ENCODE data around the gene FHIT.
"Not testable (repeated sequence)": the region's sequence is repeated elsewhere in the genome, so short reads cannot be mapped to it uniquely, and the experiment has no call there.

The FHIT gene

DNA sequence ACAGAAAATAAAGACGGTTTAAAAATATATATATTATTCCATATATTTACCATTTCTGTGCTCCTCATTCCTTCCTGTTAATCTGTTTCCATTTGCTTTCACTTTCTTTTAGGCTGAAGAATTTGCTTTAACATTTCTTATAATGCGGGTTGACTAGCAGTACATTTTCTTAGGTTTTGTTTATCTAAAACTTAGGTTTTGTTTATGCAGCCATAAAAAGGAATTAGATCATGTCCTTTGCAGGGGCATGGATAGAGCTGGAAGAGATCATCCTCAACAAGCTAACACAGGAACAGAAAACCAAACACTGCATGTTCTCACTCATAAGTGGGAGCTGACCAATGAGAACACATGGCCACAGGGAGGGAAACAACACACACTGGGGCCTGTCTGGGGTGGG, 578.1 kb downstream of the FHIT start:
- no peak for DNase-seq

DNA sequence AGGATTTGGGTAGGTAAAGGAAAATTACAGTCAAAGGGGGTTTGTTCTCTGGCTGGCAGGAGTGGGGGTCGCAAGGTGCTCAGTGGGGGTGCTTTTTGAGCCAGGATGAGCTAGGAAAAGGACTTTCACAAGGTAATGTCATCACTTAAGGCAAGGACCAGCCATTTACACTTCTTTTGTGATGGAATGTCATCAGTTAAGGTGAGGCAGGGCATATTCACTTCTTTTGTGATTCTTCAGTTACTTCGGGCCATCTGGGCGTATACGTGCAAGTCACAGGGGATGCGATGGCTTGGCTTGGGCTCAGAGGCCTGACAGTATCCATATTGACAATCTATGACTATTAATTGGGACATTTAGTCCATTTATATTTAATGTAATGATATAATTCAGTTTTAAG, 578.9 kb downstream of the FHIT start:
- DNase-seq, result not testable (repeated sequence)

DNA sequence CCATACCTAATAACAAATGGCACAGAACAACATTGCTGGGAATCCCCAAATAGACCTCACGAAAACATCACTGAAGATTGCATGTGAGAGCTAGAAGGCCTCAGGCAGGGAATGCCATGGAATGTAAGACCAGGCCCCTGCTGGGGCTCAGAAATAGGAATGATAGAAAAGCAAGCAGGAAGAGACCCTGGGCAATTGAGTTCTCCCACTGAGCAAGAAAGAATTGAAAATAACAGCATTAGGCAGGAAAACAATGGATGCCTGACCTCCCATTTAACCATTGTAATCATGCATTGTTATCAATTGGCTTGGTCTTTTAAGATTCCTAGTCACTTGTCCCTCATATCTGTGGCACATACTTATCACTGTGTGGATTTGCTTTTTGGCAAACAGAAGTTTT, 581.6 kb downstream of the FHIT start:
- no peak for DNase-seq

DNA sequence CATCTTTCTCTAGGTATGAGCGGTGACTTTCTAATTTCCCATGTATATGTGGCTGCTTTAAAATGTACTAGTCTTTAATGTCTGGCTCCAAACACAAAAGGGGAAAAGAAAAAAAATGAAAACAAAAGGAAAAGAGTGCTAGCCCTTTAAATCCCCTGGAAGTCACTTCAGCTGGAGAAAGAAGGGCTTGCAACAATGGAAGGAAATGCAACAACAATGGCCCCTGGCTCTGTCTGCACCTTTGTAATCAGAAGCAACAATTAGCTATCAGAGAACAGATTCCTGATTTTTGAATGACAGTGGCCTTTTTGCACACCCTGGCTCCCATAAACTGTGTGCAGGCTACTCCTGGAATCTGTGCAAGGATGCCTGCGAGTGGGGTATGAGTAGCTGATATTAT, 591.2 kb downstream of the FHIT start:
- no peak for DNase-seq

DNA sequence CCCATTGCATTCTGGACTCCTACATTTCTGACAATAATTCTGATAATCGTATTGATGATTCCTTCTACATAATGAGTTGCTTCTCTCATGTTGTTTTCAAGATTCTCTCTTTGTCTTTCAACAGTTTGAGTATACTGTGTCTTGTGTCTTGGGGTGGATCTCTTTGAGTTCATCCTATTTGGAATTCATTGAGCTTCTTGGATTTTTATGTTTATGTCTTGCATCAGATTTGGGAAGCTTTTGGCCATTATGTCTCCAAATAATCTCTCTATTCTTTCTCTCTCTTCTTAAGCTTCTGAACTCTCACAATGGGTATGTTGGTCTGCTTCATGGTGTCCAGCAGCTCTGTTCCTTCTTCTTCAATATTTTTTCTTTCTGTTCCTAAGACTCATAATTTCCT, 592.2 kb downstream of the FHIT start:
- DNase-seq, result no peak

DNA sequence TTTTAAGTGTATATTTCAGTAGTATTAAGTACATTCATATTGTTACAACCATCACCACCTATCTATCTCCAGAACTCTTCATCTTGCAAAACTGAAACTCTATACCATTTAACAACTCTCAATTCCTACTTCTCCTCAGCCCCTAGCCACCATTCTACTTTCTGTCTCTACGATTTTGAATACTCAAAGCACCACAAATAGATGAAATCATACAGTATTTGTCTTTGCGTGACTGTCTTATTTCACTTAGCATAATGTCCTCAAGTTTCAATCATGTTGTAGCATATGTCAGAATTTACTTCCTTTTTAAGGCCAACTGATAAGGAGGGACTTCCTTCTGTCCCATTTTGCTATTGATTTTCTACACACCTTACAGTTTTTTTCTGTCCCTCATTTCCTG, 593.3 kb downstream of the FHIT start:
- DNase-seq, result no peak

DNA sequence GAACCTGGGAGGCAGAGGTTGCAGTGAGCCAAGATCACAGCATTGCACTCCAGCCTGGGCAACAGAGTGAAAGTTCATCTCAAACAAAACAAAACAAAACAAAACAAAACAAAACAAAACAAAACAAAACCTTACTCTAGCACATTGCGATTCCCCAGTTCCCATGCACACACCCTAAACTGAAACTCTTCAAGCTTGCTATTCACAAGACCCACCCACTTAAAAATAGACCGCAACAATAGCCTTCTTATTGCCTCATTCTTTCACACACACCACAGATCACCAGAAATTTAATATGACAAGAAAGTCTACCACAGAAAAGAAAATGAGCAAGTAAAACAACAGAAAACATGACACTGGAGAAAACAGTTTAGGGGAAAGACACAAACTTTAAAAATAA, 598.4 kb downstream of the FHIT start:
- no peak for DNase-seq

DNA sequence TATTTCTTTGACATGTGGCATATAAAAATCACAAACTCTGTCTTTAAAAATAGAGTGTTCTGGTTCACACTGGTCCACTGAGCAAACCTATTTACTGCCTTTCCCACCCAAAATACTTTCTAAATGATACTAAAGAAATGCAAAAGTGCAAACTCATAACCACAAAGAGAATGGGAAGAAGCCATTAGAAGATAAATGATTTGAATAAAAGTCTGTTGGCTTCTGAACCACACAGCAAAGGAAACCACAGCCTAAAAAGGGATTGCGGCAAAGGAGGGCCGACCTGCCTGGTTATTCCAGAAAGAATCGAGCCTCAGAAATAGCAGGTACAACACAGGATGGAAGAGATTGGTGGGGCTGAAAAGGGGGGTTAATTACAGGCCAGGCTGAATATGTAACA, 599.5 kb downstream of the FHIT start:
- no peak for DNase-seq

DNA sequence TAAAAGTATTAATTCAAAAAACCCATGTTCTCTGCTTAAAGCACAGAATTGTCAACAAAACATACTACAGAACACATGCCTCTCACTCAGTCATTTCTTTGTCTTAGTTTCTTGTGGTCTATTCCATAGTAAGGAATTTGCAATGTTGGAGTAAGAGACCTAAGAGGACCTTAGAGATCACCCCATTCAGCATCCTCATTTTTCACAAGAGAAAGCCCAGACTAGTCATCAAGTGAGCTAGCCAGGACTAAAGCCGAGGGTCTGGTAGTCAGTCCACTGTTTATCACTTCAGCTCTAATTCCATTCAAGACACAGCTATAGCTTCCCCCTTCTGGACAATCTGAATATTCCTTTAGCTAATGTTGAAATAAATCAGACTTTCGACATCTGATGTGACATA, 601.1 kb downstream of the FHIT start:
- DNase-seq, result no peak

DNA sequence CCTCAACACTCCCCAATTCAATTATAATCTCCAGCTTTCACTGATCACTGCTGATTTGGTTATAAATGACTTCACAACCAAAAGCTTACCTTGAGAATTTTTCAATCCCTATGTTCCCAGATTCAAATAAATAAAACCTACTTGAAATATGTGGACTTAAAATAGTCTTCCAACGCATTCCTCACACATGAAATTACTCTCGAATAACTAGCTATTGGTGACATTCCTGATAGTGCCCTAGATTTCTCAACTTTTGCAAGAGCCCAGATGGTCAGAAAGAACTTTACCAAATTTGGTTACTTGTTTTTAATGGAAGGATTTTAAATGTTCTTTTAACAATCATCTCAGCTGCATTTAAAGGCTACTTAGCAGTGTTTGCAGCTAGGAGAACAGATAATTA, 605.5 kb downstream of the FHIT start:
- DNase-seq, result no peak

DNA sequence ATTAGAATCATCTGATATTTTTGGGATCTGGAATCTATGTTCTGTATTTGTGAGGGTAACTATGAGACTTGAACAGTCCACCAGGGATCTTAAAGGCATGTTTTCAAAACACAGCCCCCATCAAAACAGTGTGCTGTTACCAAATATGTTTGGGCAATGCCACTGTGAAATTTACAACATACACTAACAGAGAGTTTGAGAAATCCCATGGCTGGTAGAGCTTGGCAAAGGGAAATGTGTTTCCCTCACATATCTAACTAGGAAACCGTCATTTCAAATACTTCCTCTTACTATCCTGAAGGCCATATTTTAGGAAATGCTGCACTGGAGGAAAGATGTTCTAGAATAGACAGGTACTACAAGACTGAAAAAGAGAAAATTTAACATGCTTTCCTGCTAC, 607.4 kb downstream of the FHIT start:
- DNase-seq, result no peak

DNA sequence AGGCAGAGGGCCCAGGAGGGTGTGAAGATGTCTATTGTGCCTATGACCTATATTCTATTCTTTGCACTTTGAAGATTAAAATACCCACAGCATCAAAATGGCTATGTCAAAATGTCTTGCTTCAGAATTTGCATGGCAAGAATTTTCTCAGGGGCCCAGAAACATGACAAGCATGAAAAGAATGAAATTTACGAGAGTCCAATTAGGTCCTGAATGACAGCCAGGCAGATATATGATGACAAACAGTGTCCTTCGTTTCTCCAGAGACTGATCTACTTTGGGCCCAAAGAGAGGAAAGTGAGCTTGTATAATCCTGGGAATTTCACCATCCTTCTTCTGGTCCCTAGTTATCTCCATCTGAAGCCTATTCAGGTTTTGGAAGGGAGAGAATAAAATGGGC, 609.9 kb downstream of the FHIT start:
- no peak for DNase-seq

DNA sequence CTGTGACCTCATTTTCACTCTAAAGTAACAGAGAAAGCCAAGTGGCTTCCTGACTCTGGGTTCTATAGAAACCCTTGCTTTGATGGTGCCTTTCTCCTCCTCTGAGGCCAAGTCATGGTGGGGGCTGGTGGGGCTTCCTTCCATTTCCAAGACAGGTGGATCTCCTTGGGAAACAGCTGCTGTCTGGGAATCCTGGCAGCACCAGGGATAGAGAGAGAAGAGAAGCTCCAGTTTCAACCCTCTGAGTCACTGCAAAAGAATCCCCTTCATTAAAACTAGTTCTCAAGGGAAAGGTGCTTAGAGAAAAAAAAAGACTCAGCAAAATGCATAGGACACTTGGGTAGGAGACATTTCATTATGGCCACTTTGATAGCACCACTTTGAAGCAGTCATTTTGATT, 614.4 kb downstream of the FHIT start:
- DNase-seq, result no peak

DNA sequence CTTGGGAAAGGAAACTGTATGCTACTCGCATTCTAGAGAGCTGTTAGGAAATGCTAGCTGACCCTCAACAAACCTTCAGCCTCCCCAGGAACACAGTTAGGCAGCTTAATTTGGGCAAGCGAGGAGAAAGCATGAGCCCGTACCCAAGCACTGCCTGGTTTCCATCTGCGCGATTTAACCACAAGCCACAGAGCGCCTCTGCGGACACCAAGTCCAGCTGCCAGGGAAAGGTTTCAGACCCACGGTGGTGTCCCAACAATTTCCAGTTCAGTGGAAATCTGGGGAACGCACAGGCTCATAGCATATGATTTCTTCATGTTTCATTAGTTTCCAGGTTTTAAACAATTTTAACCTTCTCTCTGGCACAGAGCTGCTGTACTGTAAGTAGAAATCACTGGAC, 617.6 kb downstream of the FHIT start:
- no peak for DNase-seq

DNA sequence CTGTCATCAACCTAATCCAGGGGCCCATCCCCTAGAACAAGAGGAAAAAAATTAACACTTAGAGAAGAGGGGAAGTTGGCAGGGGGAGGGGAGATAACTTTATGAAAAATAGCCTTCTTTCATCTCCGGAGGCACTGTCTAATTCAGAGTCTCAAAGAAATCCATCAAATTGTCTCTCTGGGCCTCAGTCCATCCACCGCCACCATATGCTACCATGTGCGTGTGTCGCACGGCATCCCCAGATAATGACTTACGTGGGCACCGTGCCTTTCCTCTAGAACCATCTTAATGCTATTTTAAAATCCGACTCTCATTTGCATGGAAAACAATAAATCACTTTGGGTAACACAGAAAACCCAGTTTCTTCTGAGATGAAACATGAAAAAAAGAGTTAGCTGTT, 619.7 kb downstream of the FHIT start:
- no peak for DNase-seq

DNA sequence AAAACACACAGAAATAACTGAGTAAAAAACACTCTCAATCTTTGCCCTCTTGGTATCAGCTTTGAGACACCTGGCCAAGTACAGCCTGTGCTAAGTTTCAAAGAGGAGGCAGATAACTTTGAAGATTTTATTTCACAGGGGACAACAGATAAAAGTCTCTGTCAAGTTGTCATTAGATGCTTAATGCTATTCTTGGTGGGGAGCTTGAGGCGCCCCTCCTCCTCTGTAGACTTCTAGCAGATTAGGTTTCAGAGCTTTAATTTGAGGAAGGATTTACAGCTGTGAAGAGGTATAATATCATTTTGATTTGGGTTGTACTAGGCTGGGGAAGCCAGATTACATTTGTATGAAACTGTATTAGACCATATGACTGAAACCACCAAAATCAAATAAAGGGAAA, 620.3 kb downstream of the FHIT start:
- no peak for DNase-seq

DNA sequence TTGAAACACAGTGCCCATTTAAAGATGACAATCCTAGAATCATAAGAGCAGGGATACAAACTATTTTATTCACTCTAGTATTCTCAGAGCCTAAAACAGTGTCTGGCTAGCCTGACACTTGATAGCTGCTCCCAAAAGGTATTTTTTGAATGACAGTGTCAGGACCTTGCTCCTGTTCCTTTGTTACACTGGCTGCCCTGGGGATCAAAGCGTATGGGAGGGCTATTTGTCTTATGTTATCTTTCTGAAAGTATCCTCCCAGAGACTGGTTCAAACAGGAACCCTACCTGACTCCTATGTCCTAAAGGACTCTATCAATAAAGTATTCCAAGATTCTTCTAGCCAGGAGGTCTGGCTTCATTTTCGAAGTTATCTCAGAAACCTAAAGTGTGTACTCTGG, 621.4 kb downstream of the FHIT start:
- DNase-seq, result no peak

DNA sequence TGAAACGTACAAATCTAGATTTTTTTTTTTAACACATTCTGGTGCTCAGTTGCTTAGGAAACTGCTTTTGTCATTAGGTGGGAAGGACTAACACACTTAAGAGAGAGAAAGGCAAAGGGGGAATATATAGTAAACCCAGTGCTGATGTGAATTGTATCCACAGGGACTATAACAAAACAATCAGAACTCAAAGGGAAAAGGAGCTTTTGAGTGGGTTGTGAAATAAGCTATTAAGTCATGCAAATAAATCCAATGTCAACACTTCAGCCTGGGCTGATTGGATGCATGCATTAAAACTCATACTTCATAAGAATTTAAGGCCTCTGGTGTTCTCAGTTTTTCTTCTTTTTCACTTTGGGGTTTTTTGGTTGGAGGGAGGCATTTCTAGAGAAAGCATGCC, 628.9 kb downstream of the FHIT start:
- no peak for DNase-seq

DNA sequence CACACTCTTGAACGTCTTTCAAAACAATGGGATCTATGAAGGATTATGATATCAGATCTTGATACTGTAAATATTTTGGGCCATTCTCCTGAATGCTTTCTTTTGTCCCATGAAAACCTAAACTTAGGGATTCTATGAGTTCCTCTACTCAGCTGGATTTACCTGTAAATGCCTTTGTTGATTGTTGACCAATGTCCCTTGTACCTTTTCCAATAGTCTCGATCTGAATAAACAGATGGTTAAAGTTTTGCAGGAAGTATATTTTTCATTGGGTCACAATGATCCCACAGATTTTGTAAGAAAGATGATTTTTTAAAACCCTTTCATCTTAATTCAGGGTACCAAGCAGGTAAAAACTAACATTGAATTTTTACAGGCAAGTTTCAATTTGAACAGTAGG, 634.1 kb downstream of the FHIT start:
- no peak for DNase-seq

DNA sequence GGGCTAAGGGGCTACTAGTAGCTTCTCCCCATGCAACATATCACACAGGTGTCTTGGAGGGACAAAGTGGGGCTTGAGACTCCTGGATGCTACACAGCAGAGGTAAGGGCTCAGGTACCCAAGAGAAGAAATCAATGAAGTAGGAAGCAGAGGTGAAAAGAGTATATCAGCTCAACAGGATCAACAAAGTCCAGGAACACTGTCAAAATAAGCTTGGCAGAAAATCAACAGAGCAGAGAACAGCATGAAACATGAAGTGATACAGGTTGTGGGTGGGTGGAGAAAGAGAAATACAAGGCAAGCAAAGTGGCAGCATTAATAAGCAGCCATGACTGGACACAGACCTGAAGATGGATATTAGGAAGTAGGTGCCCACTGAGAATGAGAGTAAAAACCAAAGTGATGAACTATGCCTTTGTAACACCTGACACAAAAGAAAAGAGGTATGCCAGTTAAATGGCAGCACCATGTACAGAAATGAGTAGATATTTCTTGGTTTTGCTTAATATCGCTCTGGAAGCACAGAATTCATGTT, 637.4 kb downstream of the FHIT start:
- no peak for DNase-seq

DNA sequence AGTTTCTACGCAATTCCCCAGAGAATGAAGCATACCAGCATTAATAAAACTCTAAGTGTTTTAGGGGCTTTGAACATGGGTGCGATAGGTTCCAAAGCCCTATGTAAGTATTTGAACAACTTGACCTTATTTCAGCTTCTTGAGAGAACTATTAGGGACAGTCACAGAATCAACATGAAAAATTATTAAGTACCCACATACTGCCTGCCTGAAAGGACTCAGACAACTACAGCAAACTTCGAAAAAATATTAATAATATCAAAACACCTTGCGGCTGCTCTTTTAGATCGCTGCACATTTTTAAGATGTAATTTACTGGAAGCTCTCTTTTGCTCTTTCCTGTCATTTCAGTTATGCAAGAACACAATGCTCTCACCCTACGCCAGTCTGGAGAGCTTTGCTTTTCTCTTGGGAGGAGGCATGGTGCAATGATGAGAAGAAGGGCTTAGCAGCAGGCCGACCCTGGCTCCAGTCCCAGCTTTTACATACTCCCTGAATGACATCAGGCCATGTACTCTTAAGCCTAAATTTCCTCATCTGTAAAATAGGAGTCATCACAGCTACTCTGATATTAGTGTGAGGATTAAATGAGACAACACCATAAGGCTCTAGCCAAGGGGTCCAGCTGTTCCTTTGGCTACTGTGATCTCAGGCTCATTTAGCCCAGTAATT, 640.7 kb downstream of the FHIT start:
- DNase-seq, result no peak

DNA sequence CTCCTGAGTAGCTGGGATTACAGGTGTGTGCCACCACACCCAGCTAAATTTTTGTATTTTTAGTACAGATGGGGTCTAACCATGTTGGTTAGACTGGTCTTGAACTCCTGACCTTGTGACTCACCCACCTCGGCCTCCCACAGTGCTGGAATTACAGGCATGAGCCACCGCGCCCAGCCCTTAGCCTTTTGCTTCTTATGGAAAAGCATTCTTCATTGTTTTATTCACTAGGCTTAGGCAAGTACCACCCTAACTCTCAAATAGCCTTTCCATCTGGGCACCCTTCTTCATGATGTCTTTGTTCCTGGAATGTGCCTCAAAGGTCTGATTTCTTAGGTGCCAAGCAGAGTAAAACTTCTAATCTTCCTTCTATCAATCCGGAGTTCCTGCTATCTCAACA, 641.8 kb downstream of the FHIT start:
- no peak for DNase-seq

DNA sequence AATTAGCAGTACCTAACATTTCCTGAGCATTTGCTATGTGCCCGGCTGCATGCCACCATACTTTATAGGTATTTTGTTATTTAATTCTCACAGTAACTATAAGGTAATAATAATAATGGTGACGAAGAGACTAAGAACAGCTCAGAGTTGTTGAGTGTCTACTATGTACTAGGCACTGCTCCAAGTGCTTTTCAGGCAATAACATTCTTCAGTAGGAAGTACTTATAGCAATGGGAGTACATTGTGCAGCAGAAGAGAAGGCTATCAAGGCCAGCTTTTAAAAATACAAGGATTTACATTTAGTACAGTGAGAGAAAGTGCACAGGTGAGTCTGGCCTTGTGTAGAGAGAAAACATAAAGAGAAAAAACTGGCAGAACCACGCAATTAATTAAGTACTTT, 647.4 kb downstream of the FHIT start:
- DNase-seq, result no peak

DNA sequence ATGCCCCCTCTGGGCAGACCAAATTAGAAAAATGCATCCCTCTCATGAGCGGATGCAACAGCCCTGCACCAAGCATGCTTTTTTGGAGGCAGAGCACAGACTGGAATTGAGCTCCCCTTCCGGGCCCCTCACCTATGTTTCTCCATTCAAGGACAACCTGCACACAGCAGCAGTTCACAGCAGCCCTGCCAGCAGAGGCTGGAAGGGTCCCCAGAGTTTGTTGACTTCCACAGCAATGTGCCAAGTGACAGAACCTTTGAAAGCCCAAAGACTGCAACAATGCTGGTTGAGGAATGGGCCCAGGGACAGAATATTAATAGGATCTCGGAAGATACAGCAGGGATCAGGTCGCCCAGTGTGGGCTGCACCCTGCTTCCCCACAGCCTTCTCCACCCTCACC, 650.4 kb downstream of the FHIT start:
- no peak for DNase-seq

DNA sequence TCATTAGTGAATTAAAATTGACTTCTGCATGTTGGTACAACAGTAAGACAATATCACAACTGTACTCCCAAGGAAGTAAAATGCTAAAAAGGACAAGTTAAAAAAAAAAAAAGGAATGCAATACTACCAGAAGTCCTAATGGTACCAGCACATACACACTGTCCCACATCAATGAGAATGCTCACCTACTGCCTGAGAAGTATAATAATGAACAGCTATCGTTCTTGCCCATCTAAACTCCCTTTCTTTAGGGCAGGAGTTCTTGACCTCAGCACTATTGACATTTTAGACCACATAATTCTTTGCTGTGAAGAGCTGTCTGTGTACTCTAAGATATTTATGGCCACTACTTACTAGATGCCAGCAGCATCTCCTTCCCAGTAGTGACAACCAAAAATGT, 651.7 kb downstream of the FHIT start:
- no peak for DNase-seq

DNA sequence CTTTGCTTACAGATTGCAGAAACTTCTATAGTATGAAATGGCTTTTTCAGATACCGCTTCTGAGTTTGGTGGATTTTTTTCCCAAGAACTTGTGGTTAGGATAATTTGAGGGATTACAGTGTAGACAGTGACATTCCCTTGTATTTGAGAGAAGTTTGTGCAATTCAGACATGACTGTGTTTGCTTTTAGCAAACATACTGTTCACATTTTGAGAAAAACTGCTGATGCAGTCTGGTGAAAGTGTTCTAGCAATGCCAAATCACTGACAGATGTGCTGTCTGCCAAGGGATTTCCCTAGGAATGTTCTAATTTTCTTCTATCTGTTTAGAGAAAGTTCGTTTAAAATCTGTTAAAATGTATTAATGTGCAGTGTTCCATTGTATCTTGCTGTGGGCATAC, 652.6 kb downstream of the FHIT start:
- no peak for DNase-seq
